Measurements from ENCODE around the gene ZNF559. TPM values are rescaled to one million over a fixed set of nuclear protein-coding genes. Genes with fewer than 3 reads are reported as not detected.

ZNF559 gene
- total and polyA plus RNA-seq, 2 of the 8 experiments (the other 6 are each of a cell fraction or from before 2014, with no cell fraction given) = 10.2 to 17.6 TPM

DNA sequence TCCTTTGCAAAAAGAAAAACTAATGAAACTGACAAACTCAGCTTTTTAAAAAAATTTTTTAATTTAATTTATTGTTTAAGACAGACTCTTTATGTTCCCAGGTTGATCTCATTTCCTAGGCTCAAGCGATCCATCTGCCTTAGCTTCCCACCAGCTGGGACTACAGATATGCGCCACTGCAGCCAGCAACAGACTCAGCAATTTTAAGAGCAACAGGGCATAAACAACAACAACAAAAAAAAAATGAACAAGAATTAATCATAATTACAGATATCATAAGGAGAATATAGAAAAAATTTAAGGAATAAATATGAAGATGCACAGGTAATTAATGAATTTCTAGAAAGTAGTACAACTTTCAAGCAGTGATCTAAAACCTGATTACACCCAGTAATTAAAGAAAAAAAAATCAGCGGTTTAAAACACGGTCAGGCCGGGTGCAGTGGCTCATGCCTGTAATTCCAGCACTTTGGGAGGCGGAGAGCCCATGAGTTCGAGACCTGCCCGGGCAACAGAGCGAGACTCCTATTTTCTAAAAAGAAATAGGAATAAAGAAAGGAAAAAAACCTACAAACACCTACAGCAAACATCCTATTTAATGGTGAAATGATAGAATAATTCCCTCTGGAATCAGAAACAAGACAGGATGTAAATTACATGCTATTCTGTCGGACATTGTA is 15.7 kb upstream of the ZNF559 start:
- no peak overlapping the region for H4K91ac ChIP-seq (replicated peaks; ENCODE audit: insufficient read length, low read length)
- no peak overlapping the region for H2BK5ac ChIP-seq (ENCODE audit: low read depth, low read length)
- H3K23ac ChIP-seq (ENCODE audit: insufficient read length) = no peak overlapping the region
- peaks cover 5% of the 10 kb centered on the region; the same call in 1 of the 2 replicates for H3K23me2 ChIP-seq (ENCODE audit: low read depth, low read length)
- H3K4me1 ChIP-seq (replicated peaks in 1 of 4; ENCODE audit: control insufficient read depth in 3 of 4, insufficient read depth in 4 of 4, low read length in 3 of 4) = peaks cover 0 to 3% (median 0%) of the 10 kb centered on the region in 4 experiments; a peak in 1 of 7 replicates
- peak overlapping the region in 3 of 4 experiments; percentile 76 to 92 (median 80); a peak in 3 of 8 replicates for H3K4me3 ChIP-seq (ENCODE audit: extremely low read depth in 1 of 4, insufficient read depth in 2 of 4, low read depth in 3 of 4, low read length in 4 of 4)
- FAIRE-seq = no peak
- H3K9me3 ChIP-seq (ENCODE audit: insufficient read depth in 2 of 2, low read depth in 1 of 2, low read length in 1 of 2) = peaks cover 14 to 27% of the 10 kb centered on the region in 2 experiments
- H3K4ac ChIP-seq (replicated peaks; ENCODE audit: insufficient read length, low read depth, low read length) = no peak overlapping the region
- no peak overlapping the region for H2AFZ ChIP-seq (ENCODE audit: low read length)
- no peak overlapping the region for H3K18ac ChIP-seq (ENCODE audit: extremely low read depth, low read length)
- H3K14ac ChIP-seq (ENCODE audit: insufficient read length) = no peak overlapping the region
- no peak overlapping the region for H4K5ac ChIP-seq (ENCODE audit: insufficient read length, low read depth, low read length)
- H3K79me1 ChIP-seq (ENCODE audit: low read depth, low read length) = no peaks in the 10 kb centered on the region
- no peaks in the 10 kb centered on the region for H3K27me3 ChIP-seq (replicated peaks in 1 of 4; ENCODE audit: control insufficient read depth in 3 of 4, extremely low read depth in 1 of 4, insufficient read depth in 3 of 4, low read length in 3 of 4)
- H3K56ac ChIP-seq (replicated peaks; ENCODE audit: insufficient read length, low read depth, low read length) = no peak overlapping the region
- no peak overlapping the region for H2BK120ac ChIP-seq (replicated peaks; ENCODE audit: low read depth, low read length)
- H4K20me1 ChIP-seq (replicated peaks in 1 of 2; ENCODE audit: control insufficient read depth in 1 of 2, insufficient read depth in 2 of 2, low read length in 2 of 2) = no peaks in the 10 kb centered on the region
- H2BK15ac ChIP-seq (ENCODE audit: low read length) = no peak overlapping the region
- H2BK12ac ChIP-seq (ENCODE audit: low read depth, low read length) = no peak overlapping the region
- TF ChIP-seq SUZ12 (IDR thresholded peaks at IDR 0.05; ENCODE audit: low read length) = no peak
- TF ChIP-seq, protein P1, sequence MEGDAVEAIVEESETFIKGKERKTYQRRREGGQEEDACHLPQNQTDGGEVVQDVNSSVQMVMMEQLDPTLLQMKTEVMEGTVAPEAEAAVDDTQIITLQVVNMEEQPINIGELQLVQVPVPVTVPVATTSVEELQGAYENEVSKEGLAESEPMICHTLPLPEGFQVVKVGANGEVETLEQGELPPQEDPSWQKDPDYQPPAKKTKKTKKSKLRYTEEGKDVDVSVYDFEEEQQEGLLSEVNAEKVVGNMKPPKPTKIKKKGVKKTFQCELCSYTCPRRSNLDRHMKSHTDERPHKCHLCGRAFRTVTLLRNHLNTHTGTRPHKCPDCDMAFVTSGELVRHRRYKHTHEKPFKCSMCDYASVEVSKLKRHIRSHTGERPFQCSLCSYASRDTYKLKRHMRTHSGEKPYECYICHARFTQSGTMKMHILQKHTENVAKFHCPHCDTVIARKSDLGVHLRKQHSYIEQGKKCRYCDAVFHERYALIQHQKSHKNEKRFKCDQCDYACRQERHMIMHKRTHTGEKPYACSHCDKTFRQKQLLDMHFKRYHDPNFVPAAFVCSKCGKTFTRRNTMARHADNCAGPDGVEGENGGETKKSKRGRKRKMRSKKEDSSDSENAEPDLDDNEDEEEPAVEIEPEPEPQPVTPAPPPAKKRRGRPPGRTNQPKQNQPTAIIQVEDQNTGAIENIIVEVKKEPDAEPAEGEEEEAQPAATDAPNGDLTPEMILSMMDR (IDR thresholded peaks at IDR 0.05; ENCODE audit: control extremely low read depth in 1 of 3, insufficient read depth in 1 of 3, low read depth in 1 of 3, low read length in 3 of 3) = no peak
- POLR2A ChIA-PET (ENCODE audit: partially characterized antibody) = no interaction called here
- H2BK20ac ChIP-seq (ENCODE audit: low read length) = no peak overlapping the region
- 79% methylated on average over 10 of the region's 10 CpGs; no CpG with 5 or more reads in 1 of the 2 experiments for WGBS, 2 experiments (ENCODE audit: extremely low coverage in 1 of 2, insufficient coverage in 1 of 2, insufficient read length in 1 of 2, insufficient replicate concordance in 2 of 2, low coverage in 1 of 2, low lambda C conversion rate in 2 of 2, missing lambda C conversion rate in 1 of 2)
- H3K79me2 ChIP-seq (ENCODE audit: control insufficient read depth in 1 of 2, insufficient read depth in 2 of 2, low read length in 2 of 2) = no peaks in the 10 kb centered on the region
- H2AK5ac ChIP-seq (ENCODE audit: low read depth, low read length) = no peak overlapping the region
- peak overlapping the region; percentile 74 to 94; a peak in 2 of 4 replicates for H3K4me2 ChIP-seq (ENCODE audit: insufficient read depth in 1 of 2, low read depth in 2 of 2, low read length in 2 of 2)
- no peak overlapping the region for H4K8ac ChIP-seq (ENCODE audit: extremely low read depth, insufficient read depth, low read length)
- H3K27ac ChIP-seq (ENCODE audit: low read depth, low read length) = no peak overlapping the region
- DNase-seq (ENCODE audit: low read depth in 1 of 2, low spot score in 2 of 2) = no peak
- H3K9ac ChIP-seq (replicated peaks in 1 of 4; ENCODE audit: extremely low read depth in 1 of 4, low read depth in 3 of 4, low read length in 3 of 4) = no peak overlapping the region
- H3K36me3 ChIP-seq (ENCODE audit: control insufficient read depth in 2 of 4, insufficient read depth in 4 of 4, low read length in 3 of 4) = peaks cover 0 to 9% (median 0%) of the 10 kb centered on the region in 4 experiments; a peak in 1 of 8 replicates
- CTCF ChIA-PET (ENCODE audit: partially characterized antibody) = interaction anchor here (0.5 kb wide), 1 partner anchor 491 kb away, joined by 4 read pairs; no protein-coding TSS in a partner anchor

All from H1 (cell line).